Measurements from ENCODE around the gene IMP3. TPM values are rescaled to one million over a fixed set of nuclear protein-coding genes. Genes with fewer than 3 reads are reported as not detected.
"Not testable (repeated sequence)": the region's sequence is repeated elsewhere in the genome, so short reads cannot be mapped to it uniquely, and the experiment has no call there.

The IMP3 gene
- total RNA-seq, 2 experiments from 2014 or later = 97.9 to 99.1 TPM

GRCh38 chr15:75680007-75680789, 40.2 kb upstream of the IMP3 start:
- Mint-ChIP-seq H3K9me3 (ENCODE audit: insufficient read depth) (no peaks in the 10 kb centered on the region), H3K27me3 (ENCODE audit: low read depth) (no peaks in the 10 kb centered on the region), H3K4me3 (no peak overlapping the region), H3K27ac (no peak overlapping the region), H3K36me3 (ENCODE audit: low read depth) (no peaks in the 10 kb centered on the region), H3K4me1 (ENCODE audit: low read depth) (peaks cover 2% of the 10 kb centered on the region)
- CTCF ChIA-PET = no interaction called here
- DNase-seq (no peak), ATAC-seq (no peak)
- POLR2A ChIA-PET = no interaction called here

DNA sequence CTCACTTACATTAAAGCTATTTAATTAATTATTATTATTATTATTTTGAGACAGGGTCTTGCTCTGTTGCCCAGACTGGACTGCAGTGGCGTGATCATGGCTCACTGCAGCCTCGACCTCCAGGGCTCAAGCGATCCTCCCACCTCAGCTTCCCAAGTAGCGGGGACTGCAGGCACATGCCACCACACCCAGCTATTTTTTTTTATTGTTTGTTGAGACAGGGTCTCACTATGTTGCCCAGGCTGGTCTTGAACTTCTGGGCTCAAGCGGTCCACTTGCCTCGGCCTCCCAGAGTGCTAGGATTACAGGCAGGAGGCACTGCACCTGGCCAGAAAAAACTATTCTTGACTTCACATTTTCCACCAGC, 38.3 kb upstream of the IMP3 start:
- DNase-seq; POLR2A ChIA-PET; ATAC-seq; H3K27ac Mint-ChIP-seq; H3K4me1 Mint-ChIP-seq (ENCODE audit: low read depth); H3K9me3 Mint-ChIP-seq (ENCODE audit: insufficient read depth); H3K4me3 Mint-ChIP-seq; H3K27me3 Mint-ChIP-seq (ENCODE audit: low read depth); H3K36me3 Mint-ChIP-seq (ENCODE audit: low read depth): not testable (repeated sequence)
- CTCF ChIA-PET = interaction anchor here (0.6 to 1.1 kb wide), 3 partner anchors 81 to 169 kb away, joined by 3 to 5 read pairs (median 3); no protein-coding TSS in a partner anchor

- no peak overlapping the region for H3K27ac Mint-ChIP-seq
- POLR2A ChIA-PET = no interaction called here
- no peak for ATAC-seq
- CTCF ChIA-PET = interaction anchor here (0.6 to 0.9 kb wide), 3 partner anchors 9 to 169 kb away, joined by 3 read pairs; no protein-coding TSS in a partner anchor
- no peaks in the 10 kb centered on the region for H3K27me3 Mint-ChIP-seq (ENCODE audit: low read depth)
- H3K4me3 Mint-ChIP-seq = no peak overlapping the region
- no peaks in the 10 kb centered on the region for H3K36me3 Mint-ChIP-seq (ENCODE audit: low read depth)
- no peak for DNase-seq
- no peaks in the 10 kb centered on the region for H3K9me3 Mint-ChIP-seq (ENCODE audit: insufficient read depth)
- no peaks in the 10 kb centered on the region for H3K4me1 Mint-ChIP-seq (ENCODE audit: low read depth)
Observed at GRCh38 chr15:75677465-75678323, 37.7 kb upstream of the IMP3 start.

GRCh38 chr15:75676688-75677464, 36.9 kb upstream of the IMP3 start:
- CTCF ChIA-PET = interaction anchor here (0.7 kb wide), 1 partner anchor 10 kb away, joined by 3 read pairs; no protein-coding TSS in a partner anchor
- H3K27ac Mint-ChIP-seq = no peak overlapping the region
- no peaks in the 10 kb centered on the region for H3K27me3 Mint-ChIP-seq (ENCODE audit: low read depth)

DNA sequence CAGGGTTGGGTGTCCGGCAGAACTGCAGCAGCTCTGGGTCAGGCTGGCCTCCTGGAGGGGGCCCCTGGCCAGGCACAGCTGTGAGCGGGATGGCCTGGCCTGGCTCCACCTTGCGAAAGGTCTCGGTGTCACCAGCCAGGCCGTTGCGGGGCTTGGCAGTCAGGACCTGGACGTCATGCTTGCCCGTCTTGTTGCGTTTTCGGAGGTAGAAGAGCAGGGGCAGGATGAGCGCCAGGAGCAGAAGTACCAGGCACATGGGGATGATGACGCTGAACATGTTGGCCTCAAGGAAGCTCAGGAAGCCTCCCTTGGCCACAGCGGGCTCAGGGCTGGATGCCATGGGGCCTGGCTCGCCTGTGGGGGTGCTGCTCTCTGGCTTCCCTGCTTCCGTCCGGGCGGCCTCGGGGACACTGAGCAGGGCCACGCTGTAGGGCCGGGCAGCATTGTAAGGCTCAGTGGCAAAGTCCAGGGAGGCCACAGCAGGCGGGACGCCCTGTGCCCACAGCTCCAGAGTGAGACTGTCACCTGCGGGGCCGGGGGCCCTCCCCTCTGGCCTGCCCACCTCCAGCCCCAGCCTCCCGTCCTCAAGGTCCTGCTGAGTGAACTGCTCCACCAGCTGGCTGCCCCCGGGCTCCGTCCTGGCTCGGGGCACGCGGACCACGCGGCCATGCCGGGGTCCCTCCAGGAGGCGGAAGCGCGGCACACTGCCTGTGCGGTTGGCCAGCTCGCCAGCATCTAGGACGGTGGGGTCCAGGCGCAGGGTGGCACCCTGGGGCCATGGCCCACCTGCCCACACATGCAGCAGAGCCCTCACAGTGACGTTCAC, 35.8 kb upstream of the IMP3 start:
- POLR2A ChIA-PET = no interaction called here
- Mint-ChIP-seq H3K27ac (no peak overlapping the region), H3K9me3 (ENCODE audit: insufficient read depth) (no peaks in the 10 kb centered on the region), H3K4me1 (ENCODE audit: low read depth) (no peaks in the 10 kb centered on the region), H3K4me3 (no peak overlapping the region), H3K27me3 (ENCODE audit: low read depth) (no peaks in the 10 kb centered on the region), H3K36me3 (ENCODE audit: low read depth) (no peaks in the 10 kb centered on the region)
- no peak for ATAC-seq
- CTCF ChIA-PET = no interaction called here
- DNase-seq = no peak

More at GRCh38 chr15:75676688-75677464, 36.9 kb upstream of the IMP3 start:
- no peak overlapping the region for H3K4me3 Mint-ChIP-seq
- DNase-seq = no peak
- H3K36me3 Mint-ChIP-seq (ENCODE audit: low read depth) = no peaks in the 10 kb centered on the region
- POLR2A ChIA-PET = no interaction called here
- ATAC-seq = no peak
- no peaks in the 10 kb centered on the region for H3K9me3 Mint-ChIP-seq (ENCODE audit: insufficient read depth)
- H3K4me1 Mint-ChIP-seq (ENCODE audit: low read depth) = no peaks in the 10 kb centered on the region

DNA sequence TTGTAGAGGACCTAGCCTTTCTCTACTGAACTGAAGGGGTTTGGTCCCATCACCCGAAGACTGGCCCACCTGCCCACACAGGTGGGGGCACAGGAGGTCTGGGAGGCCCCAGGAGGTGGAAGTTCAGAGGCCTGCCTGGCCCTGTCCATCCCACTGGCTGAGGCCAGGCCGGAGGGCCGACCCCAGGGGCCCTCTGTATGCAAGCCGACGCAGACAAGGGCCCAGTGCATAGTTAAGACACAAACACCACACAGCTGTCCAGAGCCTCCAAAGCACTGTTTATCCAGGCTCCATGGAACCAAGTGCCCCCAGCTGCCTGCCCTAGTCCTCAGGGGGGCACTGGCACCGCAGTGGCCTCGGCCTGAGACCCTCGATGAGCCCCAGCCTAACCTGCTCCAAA, 34.3 kb upstream of the IMP3 start:
- DNase-seq (no peak), ATAC-seq (no peak)
- POLR2A ChIA-PET = no interaction called here
- CTCF ChIA-PET = no interaction called here
- no peaks in the 10 kb centered on the region for H3K9me3 Mint-ChIP-seq (ENCODE audit: insufficient read depth)
- H3K36me3 Mint-ChIP-seq (ENCODE audit: low read depth) = no peaks in the 10 kb centered on the region
- H3K27ac Mint-ChIP-seq = no peak overlapping the region
- no peaks in the 10 kb centered on the region for H3K4me1 Mint-ChIP-seq (ENCODE audit: low read depth)
- no peaks in the 10 kb centered on the region for H3K27me3 Mint-ChIP-seq (ENCODE audit: low read depth)
- H3K4me3 Mint-ChIP-seq = no peak overlapping the region

GRCh38 chr15:75673426-75674235, 33.6 kb upstream of the IMP3 start:
- no peaks in the 10 kb centered on the region for H3K9me3 Mint-ChIP-seq (ENCODE audit: insufficient read depth)
- no peaks in the 10 kb centered on the region for H3K36me3 Mint-ChIP-seq (ENCODE audit: low read depth)
- H3K4me3 Mint-ChIP-seq = no peak overlapping the region
- no peak for DNase-seq
- no peaks in the 10 kb centered on the region for H3K27me3 Mint-ChIP-seq (ENCODE audit: low read depth)
- H3K4me1 Mint-ChIP-seq (ENCODE audit: low read depth) = no peaks in the 10 kb centered on the region
- ChIA-PET POLR2A (no interaction called here), CTCF (no interaction called here)
- H3K27ac Mint-ChIP-seq = no peak overlapping the region
- no peak for ATAC-seq

GRCh38 chr15:75672646-75673425, 32.8 kb upstream of the IMP3 start:
- Mint-ChIP-seq H3K27me3 (ENCODE audit: low read depth) (no peaks in the 10 kb centered on the region), H3K4me3 (no peak overlapping the region), H3K27ac (no peak overlapping the region), H3K36me3 (ENCODE audit: low read depth) (no peaks in the 10 kb centered on the region), H3K9me3 (ENCODE audit: insufficient read depth) (no peaks in the 10 kb centered on the region), H3K4me1 (ENCODE audit: low read depth) (no peaks in the 10 kb centered on the region)
- ChIA-PET POLR2A (no interaction called here), CTCF (interaction anchor here (1.4 to 1.8 kb wide), 2 partner anchors 9 to 305 kb away, joined by 3 to 5 read pairs; no protein-coding TSS in a partner anchor)
- no peak for DNase-seq
- ATAC-seq = no peak

DNA sequence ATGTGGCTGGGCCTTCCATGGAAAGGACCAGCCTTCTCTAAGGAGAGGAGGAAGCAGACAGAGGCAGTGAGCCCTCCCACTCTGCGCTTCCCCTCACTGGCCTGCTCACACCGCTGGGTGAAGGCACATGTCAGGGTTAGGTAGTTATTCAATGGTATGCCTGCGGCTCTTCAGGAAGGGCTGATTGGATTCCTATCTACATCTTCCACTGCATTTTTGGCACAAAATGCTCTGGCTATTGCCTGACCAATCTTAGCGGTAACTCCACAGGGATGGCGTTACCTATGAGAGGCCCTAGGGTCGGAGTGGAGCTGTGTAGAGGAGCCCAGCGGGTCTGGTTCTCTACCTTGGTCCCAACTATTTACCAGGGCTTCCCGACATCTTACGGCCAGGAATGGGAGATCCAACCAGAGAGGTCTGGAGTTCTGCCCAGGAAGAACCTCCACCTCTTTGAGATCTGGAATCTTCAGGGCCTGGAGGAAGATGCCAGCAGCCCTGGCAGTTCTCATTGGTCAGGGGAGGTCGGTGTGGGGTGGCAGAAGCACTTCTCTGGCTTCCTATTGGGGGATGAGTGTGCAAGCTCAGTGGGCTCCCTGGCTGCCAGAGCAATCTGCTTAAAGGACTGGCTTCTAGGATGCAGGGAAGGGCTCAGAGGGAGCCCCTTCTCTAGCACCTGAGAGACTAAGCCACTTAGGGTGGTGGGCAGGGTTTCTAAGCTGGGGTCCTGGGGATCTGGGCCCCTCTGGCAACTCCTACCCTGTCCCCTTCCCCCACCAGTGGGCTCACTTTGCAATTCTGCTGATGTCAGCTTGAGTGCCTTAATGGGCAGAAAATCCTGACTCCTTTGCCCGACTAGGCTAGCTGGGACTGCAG, 31.9 kb upstream of the IMP3 start:
- Mint-ChIP-seq H3K4me1 (ENCODE audit: low read depth) (no peaks in the 10 kb centered on the region), H3K27ac (no peak overlapping the region), H3K36me3 (ENCODE audit: low read depth) (no peaks in the 10 kb centered on the region), H3K9me3 (ENCODE audit: insufficient read depth) (no peaks in the 10 kb centered on the region), H3K27me3 (ENCODE audit: low read depth) (no peaks in the 10 kb centered on the region), H3K4me3 (no peak overlapping the region)
- CTCF ChIA-PET = interaction anchor here (1.2 to 1.8 kb wide), 4 partner anchors 10 to 304 kb away, joined by 3 to 6 read pairs (median 5); no protein-coding TSS in a partner anchor
- POLR2A ChIA-PET = interaction anchor here (0.6 kb wide), 1 partner anchor 364 kb away, joined by 3 read pairs; no protein-coding TSS in a partner anchor
- DNase-seq (no peak), ATAC-seq (no peak)

All from activated CD8-positive, alpha-beta T cell treated with anti-CD3 and anti-CD28 coated beads, Interleukin-2, amount 10 ng/mL, durations not matched to agents 7 days and 5 days (primary cell).